SK-N-SH treated with all-trans-retinoic acid at 6 μM for 48 hours (cell line): ENCODE data around the gene USP24.

Experiments
- ATAC-seq: fragments of 200-7000 bp; cut with Tn5 transposase; 3 replicates; pipeline ENCODE4 v1.9.1; 2020; ENCODE audit warnings: mild to moderate bottlenecking, moderate library complexity
- ARNTL ChIP-seq: fragments of 450-650 bp; formaldehyde crosslinking; IDR thresholded peaks from 2 replicates; pipeline ENCODE4 v1.5.0; 2020; ENCODE audit warnings: low read depth, mild to moderate bottlenecking, moderate library complexity, borderline replicate concordance
- BACH2 ChIP-seq: fragments of 250-450 bp; sonication (Bioruptor Pico); IDR thresholded peaks from 2 replicates; pipeline ENCODE4 v1.9.0; 2021; ENCODE audit warnings: mild to moderate bottlenecking, borderline replicate concordance
- CSDC2 ChIP-seq: fragments of 250-450 bp; sonication (Bioruptor Pico); IDR thresholded peaks from 2 replicates; pipeline ENCODE4 v1.5.0; 2020; ENCODE audit warnings: mild to moderate bottlenecking, moderate library complexity
- CSRNP3 ChIP-seq: fragments of 250-450 bp; sonication (Bioruptor Pico); IDR thresholded peaks from 2 replicates; pipeline ENCODE4 v1.5.1; 2021; ENCODE audit warnings: mild to moderate bottlenecking, moderate library complexity
- ESRRG ChIP-seq: fragments of 250-450 bp; sonication (Bioruptor Pico); IDR thresholded peaks from 2 replicates; pipeline ENCODE4 v1.6.1; 2021; ENCODE audit warnings: mild to moderate bottlenecking
- GLIS3 ChIP-seq: fragments of 250-450 bp; sonication (Bioruptor Pico); IDR thresholded peaks from 2 replicates; pipeline ENCODE4 v1.5.0; 2020; ENCODE audit warnings: mild to moderate bottlenecking, moderate library complexity
- ISL1 ChIP-seq: fragments of 250-450 bp; sonication (Bioruptor Pico); IDR thresholded peaks from 2 replicates; pipeline ENCODE4 v2.1.2; 2022; ENCODE audit warnings: mild to moderate bottlenecking, moderate library complexity
- OSR1 ChIP-seq: fragments of 250-450 bp; sonication (Bioruptor Pico); IDR thresholded peaks from 2 replicates; pipeline ENCODE4 v1.8.0; 2022; ENCODE audit warnings: moderate library complexity, mild to moderate bottlenecking, inconsistent platforms
- POU6F1 ChIP-seq: fragments of 250-450 bp; sonication (Bioruptor Pico); IDR thresholded peaks from 2 replicates; pipeline ENCODE4 v1.8.0; 2021; ENCODE audit warnings: low read depth, mild to moderate bottlenecking, moderate library complexity, borderline replicate concordance
- PPARA ChIP-seq: fragments of 250-450 bp; sonication (Bioruptor Pico); IDR thresholded peaks from 2 replicates; pipeline ENCODE4 v1.5.0; 2020; ENCODE audit warnings: mild to moderate bottlenecking, borderline replicate concordance
- RARB ChIP-seq: fragments of 250-450 bp; sonication (Bioruptor Pico); IDR thresholded peaks from 2 replicates; pipeline ENCODE4 v1.8.0; 2021; ENCODE audit warnings: mild to moderate bottlenecking, moderate library complexity
- SNAI2 ChIP-seq: fragments of 250-450 bp; sonication (Bioruptor Pico); IDR thresholded peaks from 2 replicates; pipeline ENCODE4 v1.5.0; 2020; ENCODE audit warnings: mild to moderate bottlenecking, moderate library complexity
- TCF4 ChIP-seq: fragments of 250-450 bp; sonication (Bioruptor Pico); IDR thresholded peaks from 2 replicates; pipeline ENCODE4 v1.8.0; 2021; ENCODE audit warnings: mild to moderate bottlenecking, moderate library complexity, borderline replicate concordance
- TOX ChIP-seq: fragments of 250-450 bp; sonication (Bioruptor Pico); IDR thresholded peaks from 2 replicates; pipeline ENCODE4 v1.8.0; 2021; ENCODE audit warnings: mild to moderate bottlenecking, moderate library complexity, borderline replicate concordance
- TSHZ2 ChIP-seq: fragments of 250-450 bp; sonication (Bioruptor Pico); IDR thresholded peaks from 2 replicates; pipeline ENCODE4 v1.5.0; 2020; ENCODE audit warnings: mild to moderate bottlenecking, moderate library complexity
- ZC3H10 ChIP-seq: fragments of 250-450 bp; sonication (Bioruptor Pico); IDR thresholded peaks from 2 replicates; pipeline ENCODE4 v1.5.1; 2021; ENCODE audit warnings: mild to moderate bottlenecking, moderate library complexity
- ZFP3 ChIP-seq: fragments of 250-450 bp; sonication (Bioruptor Pico); IDR thresholded peaks from 2 replicates; pipeline ENCODE4 v1.5.0; 2020; ENCODE audit warnings: mild to moderate bottlenecking, moderate library complexity
- ZFP30 ChIP-seq: fragments of 450-650 bp; formaldehyde crosslinking; IDR thresholded peaks from 2 replicates; pipeline ENCODE4 v1.5.0; 2022; ENCODE audit warnings: mild to moderate bottlenecking, moderate library complexity
- ZNF565 ChIP-seq: fragments of 450-650 bp; formaldehyde crosslinking; conservative IDR thresholded peaks from 2 replicates; pipeline ENCODE4 v1.5.0; 2020; ENCODE audit warnings: low read depth, mild to moderate bottlenecking, moderate library complexity
- ZNF70 ChIP-seq: fragments of 450-650 bp; formaldehyde crosslinking; IDR thresholded peaks from 2 replicates; pipeline ENCODE4 v1.5.0; 2020; ENCODE audit warnings: mild to moderate bottlenecking, moderate library complexity
- ZNF8 ChIP-seq: fragments of 450-650 bp; formaldehyde crosslinking; IDR thresholded peaks from 2 replicates; pipeline ENCODE4 v1.5.0; 2020; ENCODE audit warnings: mild to moderate bottlenecking, moderate library complexity
- TF ChIP-seq, protein P1 (sequence below): fragments of 250-450 bp; sonication (Bioruptor Pico); IDR thresholded peaks from 2 replicates; pipeline ENCODE4 v1.5.1; 2020; ENCODE audit warnings: low read depth, mild to moderate bottlenecking, moderate library complexity

USP24 gene

DNA sequence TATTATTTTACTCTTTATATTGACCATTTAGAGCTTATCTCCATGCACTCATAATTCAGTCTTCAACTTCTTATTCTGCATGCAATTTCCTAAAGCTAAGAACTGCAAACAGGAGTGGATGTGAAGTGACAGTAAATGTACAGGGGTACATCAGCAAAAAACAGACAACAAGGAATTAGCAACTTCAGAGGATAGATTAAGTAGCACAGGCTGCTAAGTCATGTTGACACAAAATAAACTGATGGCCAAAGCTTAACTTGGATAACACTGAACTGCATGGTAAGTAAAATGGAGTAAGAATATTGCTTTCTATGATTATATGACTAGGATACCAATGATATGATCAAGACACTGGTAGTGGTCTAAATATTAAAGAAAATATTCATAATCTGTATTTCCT lies 66.5 kb downstream of the USP24 start (continued):
- TF ChIP-seq POU6F1 (CRISPR knock-in tag) (no peak), ZFP3 (no peak)

GRCh38 chr1:55147524-55147923 lies 67.6 kb downstream of the USP24 start:
- TF ChIP-seq CSDC2 = no peak
- TF ChIP-seq ISL1 (CRISPR knock-in tag) = no peak
- TF ChIP-seq TCF4 (CRISPR knock-in tag) = no peak
- TF ChIP-seq ZNF565 (CRISPR knock-in tag) = no peak
- no peak for TF ChIP-seq BACH2
- no peak for ATAC-seq

DNA sequence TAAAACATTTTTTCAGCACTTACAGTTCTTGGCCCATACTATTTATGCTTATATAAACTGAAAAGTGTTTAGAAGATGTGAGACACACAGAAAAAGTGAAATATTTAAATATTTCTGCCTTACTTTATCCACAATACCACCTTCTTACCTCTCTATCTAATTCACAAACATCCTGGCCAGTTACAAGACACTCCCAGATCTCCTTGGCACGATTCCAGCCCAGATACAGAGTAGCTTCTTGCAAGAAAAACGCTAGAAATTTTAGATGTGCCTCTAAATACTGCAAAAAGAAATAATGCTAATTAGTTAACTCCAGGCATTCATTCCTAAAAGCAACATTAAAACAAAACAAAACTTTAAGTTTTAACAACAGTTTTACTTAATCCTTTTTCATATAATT lies 68.4 kb downstream of the USP24 start:
- TF ChIP-seq POU6F1 (CRISPR knock-in tag) = no peak
- no peak for TF ChIP-seq ZC3H10 (CRISPR knock-in tag)
- no peak for TF ChIP-seq TCF4 (CRISPR knock-in tag)
- TF ChIP-seq PPARA (CRISPR knock-in tag) = no peak
- TF ChIP-seq ESRRG (CRISPR knock-in tag) = no peak
- no peak for TF ChIP-seq ARNTL (CRISPR knock-in tag)
- TF ChIP-seq ZNF565 (CRISPR knock-in tag) = no peak
- no peak for TF ChIP-seq ZNF70 (CRISPR knock-in tag)
- TF ChIP-seq SNAI2 (CRISPR knock-in tag) = no peak
- TF ChIP-seq OSR1 = no peak
- ATAC-seq = no peak

DNA sequence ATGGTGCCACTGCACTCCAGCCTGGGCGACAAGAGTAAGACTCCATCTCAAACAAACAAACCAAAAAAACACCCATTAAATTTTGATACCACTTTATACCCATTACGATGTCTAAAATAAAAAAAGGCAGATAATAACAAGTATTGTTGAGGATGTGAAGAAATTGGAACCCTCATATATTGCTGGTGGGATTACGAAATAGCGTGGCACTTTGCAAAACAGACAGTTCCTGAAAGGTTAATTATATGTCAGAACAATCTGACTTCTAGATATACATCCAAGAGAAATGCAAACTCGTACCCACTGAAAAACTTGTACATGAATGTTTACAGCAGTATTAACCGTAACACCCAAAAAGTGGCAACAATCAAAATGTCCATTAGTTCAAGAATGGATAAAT lies 70.3 kb downstream of the USP24 start:
- ATAC-seq = no peak
- TF ChIP-seq GLIS3 (CRISPR knock-in tag) (no peak), TSHZ2 (CRISPR knock-in tag) (no peak), ZFP30 (CRISPR knock-in tag) (no peak), CSDC2 (no peak), ZNF565 (CRISPR knock-in tag) (no peak), POU6F1 (CRISPR knock-in tag) (no peak), ZNF8 (CRISPR knock-in tag) (no peak), CSRNP3 (no peak), RARB (CRISPR knock-in tag) (no peak), ZNF70 (CRISPR knock-in tag) (no peak), ARNTL (CRISPR knock-in tag) (no peak), ZFP3 (no peak), TOX (CRISPR knock-in tag) (no peak), OSR1 (no peak)
- TF ChIP-seq, protein P1, sequence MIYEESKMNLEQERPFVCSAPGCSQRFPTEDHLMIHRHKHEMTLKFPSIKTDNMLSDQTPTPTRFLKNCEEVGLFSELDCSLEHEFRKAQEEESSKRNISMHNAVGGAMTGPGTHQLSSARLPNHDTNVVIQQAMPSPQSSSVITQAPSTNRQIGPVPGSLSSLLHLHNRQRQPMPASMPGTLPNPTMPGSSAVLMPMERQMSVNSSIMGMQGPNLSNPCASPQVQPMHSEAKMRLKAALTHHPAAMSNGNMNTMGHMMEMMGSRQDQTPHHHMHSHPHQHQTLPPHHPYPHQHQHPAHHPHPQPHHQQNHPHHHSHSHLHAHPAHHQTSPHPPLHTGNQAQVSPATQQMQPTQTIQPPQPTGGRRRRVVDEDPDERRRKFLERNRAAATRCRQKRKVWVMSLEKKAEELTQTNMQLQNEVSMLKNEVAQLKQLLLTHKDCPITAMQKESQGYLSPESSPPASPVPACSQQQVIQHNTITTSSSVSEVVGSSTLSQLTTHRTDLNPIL (CRISPR knock-in tag) = no peak
